GM18502 (cell line): Measurements from ENCODE around the gene AZU1.
"Not testable (repeated sequence)": the region's sequence is repeated elsewhere in the genome, so short reads cannot be mapped to it uniquely, and the experiment has no call there.

Experiments used
- ATAC-seq: cut with Tn5 transposase; IDR thresholded peaks from one replicate; pipeline ENCODE4 v1.9.1; 2021; ENCODE audit warnings: mild to moderate bottlenecking; ENCODE audit not compliant: unreplicated experiment, poor library complexity

The AZU1 gene

DNA sequence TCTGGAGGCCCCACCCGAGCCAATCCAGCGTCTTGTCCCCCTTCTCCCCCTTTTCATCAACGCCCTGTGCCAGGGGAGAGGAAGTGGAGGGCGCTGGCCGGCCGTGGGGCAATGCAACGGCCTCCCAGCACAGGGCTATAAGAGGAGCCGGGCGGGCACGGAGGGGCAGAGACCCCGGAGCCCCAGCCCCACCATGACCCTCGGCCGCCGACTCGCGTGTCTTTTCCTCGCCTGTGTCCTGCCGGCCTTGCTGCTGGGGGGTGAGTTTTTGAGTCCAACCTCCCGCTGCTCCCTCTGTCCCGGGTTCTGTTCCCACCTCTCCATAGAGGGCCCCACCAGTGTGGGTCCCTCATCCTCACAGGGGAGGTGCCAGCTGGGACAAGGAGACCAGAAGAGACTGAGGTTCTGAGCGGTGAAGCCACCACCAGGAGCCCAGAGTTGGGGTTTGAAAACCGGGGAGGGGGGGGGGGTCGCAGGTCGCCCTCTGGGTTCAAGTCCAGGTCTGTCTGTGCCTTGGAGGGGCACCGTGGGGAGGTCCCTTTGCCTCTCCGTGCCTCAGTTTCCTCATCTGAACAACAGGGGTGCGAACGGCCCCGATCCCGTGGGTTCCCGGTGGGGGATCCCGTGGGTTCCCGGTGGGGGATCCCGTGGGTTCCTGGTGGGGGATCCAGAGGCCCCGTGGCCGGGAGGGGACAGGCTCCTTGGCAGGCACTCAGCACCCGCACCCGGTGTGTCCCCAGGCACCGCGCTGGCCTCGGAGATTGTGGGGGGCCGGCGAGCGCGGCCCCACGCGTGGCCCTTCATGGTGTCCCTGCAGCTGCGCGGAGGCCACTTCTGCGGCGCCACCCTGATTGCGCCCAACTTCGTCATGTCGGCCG is 24.7 kb downstream of the AZU1 start, which contains the start of gene ELANE:
TSS of gene ELANE (plus strand) at position 168 of the 878 bp plus-strand sequence. CDS start at position 194, 26 bp downstream.
- no peak for ATAC-seq

DNA sequence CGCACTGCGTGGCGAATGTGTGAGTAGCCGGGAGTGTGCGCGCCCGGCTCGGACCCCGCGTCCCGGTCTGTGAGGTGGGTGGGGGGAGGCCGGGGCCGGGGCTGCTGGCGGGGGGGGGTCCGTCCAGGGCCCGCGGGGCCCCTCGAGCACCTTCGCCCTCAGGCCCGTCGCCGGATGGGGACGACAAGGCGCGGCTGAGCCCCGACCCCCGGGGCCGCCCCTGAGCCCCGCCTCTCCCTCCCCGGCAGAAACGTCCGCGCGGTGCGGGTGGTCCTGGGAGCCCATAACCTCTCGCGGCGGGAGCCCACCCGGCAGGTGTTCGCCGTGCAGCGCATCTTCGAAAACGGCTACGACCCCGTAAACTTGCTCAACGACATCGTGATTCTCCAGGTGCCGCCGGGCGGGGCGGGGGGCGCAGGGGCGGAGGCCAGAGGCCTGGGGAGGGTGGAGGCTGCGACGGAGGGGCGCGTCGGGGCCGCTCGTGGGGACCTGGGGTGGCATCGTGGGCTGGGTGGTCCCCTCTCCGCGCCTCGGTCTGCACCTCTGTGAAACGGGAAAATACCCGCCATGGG is 25.5 kb downstream of the AZU1 start:
- no peak for ATAC-seq

DNA sequence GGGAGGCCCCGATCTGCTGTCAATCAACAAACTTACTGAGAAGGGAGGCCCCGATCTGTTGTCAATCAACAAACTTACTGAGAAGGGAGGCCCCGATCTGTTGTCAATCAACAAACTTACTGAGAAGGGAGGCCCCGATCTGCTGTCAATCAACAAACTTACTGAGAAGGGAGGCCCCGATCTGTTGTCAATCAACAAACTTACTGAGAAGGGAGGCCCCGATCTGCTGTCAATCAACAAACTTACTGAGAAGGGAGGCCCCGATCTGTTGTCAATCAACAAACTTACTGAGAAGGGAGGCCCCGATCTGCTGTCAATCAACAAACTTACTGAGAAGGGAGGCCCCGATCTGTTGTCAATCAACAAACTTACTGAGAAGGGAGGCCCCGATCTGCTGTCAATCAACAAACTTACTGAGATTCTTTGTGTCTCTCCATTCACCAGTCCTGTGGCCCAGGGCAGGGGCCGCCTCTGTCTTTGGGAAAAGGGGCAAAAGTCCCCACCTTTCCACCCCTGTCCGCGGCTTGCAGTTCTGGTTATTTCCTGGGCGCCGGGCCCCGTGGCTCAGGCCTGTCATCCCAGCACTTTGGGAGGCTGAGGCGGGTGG is 26.1 kb downstream of the AZU1 start:
- not testable (repeated sequence) for ATAC-seq

DNA sequence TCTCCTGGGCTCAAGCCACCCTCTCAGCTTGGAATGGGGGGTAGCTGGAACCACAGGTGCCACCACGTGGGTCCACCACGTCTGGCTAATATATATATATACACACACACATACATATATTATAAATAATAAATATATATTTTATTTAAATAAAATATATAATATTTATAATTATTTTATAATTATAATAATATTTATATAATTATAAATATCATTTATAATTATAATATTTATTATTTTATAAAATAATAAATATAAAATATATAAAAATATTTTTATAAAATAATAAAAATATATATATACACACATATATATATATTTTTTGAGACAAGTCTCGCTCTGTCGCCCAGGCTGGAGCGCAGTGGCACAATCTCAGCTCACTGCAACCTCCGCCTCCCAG is 26.9 kb downstream of the AZU1 start:
- no peak for ATAC-seq

DNA sequence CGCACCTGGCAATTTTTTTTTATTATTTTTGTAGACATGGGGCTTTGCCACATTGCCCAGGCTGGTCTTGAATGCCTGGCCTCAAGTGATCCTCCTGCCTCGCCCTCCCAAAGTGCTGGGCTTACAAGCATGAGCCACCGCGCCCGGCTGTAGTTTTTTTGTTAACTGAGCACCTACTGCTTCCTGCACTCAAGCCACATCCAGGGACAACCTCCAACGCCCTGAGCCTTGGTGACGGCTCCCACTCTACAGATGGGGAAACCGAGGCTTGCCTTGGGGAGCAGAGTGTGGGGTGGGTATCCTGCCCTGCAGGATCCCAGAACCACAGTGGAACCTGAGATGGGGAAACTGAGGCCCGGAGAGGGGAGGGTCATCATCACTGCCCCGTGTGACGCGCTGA is 27.5 kb downstream of the AZU1 start:
- no peak for ATAC-seq

DNA sequence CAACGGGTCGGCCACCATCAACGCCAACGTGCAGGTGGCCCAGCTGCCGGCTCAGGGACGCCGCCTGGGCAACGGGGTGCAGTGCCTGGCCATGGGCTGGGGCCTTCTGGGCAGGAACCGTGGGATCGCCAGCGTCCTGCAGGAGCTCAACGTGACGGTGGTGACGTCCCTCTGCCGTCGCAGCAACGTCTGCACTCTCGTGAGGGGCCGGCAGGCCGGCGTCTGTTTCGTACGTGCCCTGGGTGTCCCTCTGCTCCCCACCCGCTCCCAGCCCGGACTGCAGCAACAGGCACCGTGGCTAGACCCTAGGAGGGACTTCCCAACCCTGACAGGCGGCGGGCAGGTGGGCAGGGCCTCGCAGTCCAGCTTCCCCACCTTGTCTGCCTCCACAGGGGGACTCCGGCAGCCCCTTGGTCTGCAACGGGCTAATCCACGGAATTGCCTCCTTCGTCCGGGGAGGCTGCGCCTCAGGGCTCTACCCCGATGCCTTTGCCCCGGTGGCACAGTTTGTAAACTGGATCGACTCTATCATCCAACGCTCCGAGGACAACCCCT is 28.0 kb downstream of the AZU1 start:
- ATAC-seq, result no peak

DNA sequence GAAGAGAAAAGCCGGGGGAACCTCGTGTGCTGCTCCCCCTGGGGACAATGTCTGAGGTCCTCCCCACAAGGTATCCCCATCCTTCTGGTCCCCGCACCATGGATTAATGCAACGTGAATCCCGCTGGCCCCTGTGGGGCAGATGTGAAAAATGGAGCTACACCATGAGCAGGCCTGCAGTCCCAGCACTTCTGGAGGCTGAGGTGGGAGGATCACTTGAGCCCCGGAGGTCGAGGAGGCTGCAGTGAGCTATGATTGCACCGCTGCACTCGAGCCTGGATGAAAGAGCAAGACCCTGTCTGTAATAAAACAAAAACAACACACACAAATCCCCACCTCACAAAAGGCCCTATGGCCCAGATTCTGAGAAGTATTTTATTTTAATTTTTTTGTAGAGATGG is 30.6 kb downstream of the AZU1 start:
- no peak for ATAC-seq

DNA sequence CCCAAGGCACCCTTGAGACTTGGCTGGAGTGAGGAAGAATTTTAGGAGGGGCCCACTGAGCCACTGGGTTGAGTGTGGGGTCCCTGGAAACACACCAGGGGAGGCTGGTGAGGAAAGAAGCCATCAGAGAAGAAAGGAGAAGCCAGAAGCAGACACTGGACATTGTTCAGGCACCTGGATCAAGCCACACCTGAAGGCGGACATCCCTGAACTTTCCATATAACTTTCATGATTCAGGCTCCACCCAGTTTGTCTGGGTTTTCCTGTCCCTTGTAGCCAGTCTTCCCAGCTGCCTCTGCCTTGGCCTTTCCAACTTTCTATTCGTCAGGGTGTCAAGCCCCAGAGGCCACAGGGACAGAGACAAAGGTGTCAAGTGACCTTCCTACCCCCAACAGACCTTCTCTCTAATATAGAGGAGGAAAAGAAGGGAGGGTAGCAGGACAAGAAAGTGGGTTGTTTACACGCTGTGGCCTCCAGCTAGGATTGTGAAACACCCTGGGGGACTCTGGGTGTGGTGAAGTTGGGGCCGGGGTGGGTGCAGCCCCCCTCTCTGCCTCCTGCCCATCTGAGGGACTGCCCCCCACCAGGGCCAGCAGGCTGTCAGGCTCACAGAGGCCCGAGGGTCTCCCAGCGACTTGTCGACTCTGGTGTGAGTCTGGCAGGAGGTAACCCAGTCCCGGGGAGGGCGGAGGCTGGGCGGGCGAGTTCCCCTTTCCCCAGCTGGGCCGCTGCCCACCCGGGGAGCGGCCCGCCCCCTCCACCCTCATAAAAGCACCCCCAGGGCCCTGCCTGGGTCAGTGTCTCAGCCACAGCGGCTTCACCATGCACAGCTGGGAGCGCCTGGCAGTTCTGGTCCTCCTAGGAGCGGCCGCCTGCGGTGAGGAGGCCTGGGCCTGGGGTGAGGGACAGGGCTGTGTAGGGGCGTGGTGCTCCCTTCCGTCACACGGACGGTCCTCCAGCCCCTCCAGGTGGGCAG is 31.5 kb downstream of the AZU1 start, which contains the start of gene CFD:
TSS of gene CFD (plus strand) at position 797 of the 976 bp plus-strand sequence. CDS start at position 823, 26 bp downstream.
- ATAC-seq, result no peak

DNA sequence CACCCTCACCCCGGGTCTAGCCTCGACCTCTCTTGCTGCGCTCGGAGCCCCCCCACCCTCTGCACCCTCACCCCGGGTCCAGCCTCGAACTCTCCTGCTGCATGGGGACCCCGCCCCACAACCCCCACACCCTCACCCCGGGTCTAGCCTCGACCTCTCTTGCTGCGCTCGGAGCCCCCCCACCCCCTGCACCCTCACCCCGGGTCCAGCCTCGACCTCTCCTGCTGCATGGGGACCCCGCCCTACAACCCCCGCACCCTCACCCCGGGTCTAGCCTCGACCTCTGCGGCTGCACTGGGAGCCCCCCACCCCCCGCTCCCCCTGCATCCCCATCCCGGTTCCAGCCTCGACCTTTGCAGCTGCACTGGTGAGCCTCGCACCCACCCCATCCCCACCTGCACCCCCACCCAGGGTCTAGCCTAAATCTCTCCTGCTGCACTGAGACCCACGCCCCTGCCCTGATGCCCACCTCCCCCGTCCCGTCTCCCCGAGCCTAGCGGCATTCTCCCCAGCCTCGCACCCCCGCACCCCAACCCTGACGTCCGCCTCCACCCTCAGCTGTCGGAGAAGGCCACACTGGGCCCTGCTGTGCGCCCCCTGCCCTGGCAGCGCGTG is 33.6 kb downstream of the AZU1 start:
- no peak for ATAC-seq

DNA sequence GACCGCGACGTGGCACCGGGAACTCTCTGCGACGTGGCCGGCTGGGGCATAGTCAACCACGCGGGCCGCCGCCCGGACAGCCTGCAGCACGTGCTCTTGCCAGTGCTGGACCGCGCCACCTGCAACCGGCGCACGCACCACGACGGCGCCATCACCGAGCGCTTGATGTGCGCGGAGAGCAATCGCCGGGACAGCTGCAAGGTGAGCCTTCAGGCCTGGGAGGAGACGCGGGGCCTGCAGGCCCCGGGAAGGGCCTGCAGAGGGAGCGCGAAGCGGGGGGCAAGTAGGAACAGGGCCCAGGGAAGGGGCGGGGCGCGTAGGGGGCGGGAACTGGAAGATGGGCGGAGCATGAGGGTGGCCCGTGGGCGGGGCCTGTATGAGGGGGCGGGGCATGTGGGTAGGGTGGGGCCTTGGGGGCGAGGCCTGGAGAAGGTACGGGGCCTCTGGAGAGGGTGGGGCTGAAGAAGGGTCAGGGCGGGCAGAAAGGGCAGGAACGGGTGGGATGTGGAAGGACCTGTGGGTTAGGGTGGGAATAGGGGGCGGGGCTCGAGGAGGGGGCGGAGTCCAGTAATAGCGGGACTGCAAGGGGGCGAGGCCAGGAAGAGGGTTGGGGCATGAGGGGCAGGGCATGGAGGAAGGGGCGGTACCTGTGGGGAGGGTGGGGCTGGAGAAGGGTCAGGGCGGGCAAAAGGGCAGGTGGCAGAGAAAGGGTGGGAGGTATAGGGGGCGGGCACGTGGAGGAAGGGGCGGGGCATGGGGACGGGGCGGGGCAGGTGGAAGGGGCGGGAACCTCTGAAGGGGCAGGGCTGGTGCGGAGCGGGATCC is 34.3 kb downstream of the AZU1 start:
- no peak for ATAC-seq

DNA sequence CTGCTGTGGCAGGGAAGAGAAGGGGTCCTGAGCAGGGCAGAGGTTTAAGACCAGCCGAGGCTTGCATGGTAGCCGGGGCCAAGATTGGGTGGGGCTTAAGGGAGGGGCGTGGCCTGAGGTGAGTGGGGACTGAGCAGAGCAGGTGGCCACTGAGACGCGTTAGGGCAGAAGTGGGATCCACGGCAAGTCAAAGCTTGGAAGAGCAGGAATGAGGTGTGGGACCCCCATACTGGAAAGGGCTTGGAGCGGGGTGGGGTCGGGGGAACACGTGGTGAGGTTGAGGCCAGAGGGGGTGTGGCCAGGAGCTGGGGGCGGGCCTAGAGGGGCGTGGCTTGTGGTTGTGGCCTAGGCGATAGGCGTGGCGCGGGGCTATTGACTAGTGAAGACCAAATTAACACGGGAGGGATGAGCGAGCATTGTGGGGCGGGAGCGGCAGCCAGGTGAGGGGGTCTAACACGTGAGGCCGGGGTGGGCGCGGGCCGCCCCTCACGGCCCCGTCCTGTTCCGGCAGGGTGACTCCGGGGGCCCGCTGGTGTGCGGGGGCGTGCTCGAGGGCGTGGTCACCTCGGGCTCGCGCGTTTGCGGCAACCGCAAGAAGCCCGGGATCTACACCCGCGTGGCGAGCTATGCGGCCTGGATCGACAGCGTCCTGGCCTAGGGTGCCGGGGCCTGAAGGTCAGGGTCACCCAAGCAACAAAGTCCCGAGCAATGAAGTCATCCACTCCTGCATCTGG is 35.1 kb downstream of the AZU1 start:
- ATAC-seq, result no peak

DNA sequence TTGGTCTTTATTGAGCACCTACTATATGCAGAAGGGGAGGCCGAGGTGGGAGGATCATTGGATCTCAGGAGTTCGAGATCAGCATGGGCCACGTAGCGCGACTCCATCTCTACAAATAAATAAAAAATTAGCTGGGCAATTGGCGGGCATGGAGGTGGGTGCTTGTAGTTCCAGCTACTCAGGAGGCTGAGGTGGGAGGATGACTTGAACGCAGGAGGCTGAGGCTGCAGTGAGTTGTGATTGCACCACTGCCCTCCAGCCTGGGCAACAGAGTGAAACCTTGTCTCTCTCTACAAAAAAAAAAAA is 35.6 kb downstream of the AZU1 start:
- no peak for ATAC-seq

DNA sequence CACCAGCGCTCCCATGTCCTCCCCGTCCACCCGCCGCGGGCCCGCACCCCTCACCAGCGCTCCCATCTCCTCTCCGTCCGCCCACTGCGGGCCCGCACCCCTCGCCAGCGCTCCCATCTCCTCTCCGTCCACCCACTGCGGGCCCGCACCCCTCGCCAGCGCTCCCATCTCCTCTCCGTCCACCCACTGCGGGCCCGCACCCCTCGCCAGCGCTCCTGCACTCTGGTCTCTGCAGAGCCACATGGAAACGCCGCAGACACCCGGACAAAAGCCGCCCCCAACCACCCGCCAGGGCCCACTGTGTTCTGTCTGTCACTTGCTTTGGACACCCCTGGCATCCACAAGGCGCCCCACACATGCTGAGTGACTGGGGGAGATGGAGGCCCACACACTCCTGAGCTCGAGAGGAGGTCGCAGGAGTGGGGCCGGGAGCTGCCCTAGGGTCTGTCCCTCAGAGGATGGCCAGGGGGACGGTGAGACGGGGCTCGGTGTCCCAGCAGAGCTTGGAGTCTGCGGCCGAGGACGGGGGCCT is 39.2 kb downstream of the AZU1 start:
- ATAC-seq, result no peak

DNA sequence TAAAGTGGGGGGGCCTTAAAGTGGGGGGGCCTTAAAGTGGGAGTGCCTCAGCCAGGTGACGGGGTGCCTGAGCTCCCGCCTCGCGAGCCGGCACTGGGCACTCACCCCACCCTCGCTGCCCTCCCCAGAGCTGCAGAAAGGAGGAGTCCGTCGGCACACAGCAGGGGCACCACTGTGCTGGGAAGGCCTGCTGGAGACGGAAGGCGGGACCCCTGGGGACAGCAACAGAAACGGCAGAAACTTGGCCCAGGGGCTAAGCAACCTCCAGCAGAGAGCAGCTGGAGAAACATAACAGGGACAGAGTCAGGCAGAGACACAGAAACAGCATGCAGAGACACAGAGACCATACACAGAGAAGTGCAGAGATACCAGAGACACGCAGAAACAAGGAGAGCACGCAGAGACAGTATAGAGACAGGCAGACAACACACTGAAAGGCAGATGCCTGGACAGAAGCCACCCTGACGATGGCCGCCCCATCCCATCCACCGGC is 39.7 kb downstream of the AZU1 start:
- no peak for ATAC-seq

DNA sequence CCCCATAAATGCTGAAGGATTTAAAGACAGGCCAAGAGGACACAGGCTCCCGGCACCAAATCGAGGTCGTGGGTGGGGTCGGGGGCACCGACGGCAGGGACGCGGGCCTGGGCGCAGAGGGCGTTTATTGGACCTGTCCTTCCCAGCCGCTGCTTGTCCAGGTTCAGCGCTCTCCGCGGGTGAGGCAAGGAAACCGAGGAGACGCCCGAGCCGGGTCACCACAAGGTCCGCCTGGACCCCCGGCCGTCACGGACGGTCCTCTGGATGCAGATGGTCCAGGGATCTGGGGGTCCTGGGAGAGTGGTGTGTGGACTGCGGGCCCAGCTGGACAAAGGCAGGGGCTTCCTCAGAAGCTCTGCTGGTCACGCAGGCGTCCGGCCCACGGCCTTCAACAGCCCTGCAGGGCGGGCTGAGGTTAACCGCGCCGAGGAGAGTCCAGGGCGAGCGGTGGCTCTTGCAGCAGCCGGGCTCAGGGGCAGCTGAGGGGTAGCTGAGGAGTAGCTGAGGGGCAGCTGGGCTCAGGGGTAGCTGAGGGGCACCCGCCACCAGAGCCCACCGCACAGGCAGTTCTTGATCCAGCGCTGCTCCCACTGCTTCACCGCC is 40.3 kb downstream of the AZU1 start:
- ATAC-seq, result no peak

DNA sequence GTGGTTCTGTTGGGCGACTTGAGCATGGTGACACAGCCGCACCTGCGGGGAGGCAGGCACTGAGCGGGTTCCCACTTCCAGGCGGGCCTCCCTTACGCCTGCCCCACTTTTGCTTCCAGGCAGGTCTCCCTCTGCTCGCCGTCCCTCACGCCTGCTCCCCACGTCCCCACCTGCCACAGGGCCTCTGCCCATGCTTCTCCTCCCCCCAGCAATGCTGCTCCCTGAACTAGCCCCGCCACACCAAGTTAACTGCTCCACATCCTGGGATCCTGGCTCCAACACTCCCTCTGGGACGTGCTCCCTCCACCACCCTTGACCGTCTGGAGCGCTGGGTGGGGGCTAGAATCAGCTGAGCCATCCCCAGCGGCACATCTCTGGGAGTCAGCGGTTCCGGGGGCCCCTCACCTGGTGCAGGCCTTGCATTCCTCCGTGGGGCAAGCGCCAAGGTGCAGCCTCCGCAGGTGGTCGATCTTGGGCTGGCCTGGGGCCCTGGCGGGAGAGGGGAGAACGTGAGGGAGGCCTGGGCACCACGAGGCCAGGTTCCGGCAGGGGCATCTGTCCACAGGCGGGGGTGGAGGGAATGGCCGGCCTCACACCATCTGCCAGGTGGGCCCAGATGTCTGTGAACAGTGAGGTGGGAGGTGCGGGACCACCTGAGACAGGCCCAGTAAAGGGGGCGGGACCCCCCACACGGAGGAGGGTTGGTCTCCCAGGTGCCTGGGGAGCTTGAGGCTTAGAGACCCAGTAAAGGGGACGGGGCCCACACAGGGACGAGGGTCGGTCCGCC is 41.0 kb downstream of the AZU1 start:
- ATAC-seq, result no peak
